GM10248 (cell line): ENCODE data around the gene LBH.
"Not testable (repeated sequence)": the region's sequence is repeated elsewhere in the genome, so short reads cannot be mapped to it uniquely, and the experiment has no call there.

Experiments
- CTCF ChIA-PET: fragments of 300-600 bp; sonication (Branson Sonifier 250); formaldehyde crosslinking; extraction: SDS; loops from one replicate; lab custom pipeline; 2021; ENCODE audit warnings: antibody characterized with exemption; lab: Yijun Ruan, JAX
- POLR2A ChIA-PET: fragments of 350-650 bp; sonication (Branson Sonifier 250); formaldehyde crosslinking; extraction: SDS; loops from one replicate; lab custom pipeline; 2020; ENCODE audit warnings: antibody characterized with exemption; lab: Yijun Ruan, JAX
- DNase-seq: peaks from one replicate; pipeline ENCODE4 v3.0.0; 2012; ENCODE audit errors: extremely low spot score
- TF ChIP-seq, protein P1 (sequence below): IDR thresholded peaks from 2 replicates; pipeline ENCODE4 v1.5.1; 2012; ENCODE audit warnings: mild to moderate bottlenecking, low read depth; ENCODE audit errors: extremely low read depth, missing control alignments, control extremely low read depth

The LBH gene

GRCh38 chr2:30267161-30267975 is 36.0 kb downstream of the LBH start:
- ChIA-PET CTCF (interaction anchor here (1.2 to 2.5 kb wide), 5 partner anchors 15 to 444 kb away, joined by 3 to 8 read pairs (median 8); no protein-coding TSS in a partner anchor), POLR2A (no interaction called here)
- DNase-seq = no peak
- TF ChIP-seq, protein P1, sequence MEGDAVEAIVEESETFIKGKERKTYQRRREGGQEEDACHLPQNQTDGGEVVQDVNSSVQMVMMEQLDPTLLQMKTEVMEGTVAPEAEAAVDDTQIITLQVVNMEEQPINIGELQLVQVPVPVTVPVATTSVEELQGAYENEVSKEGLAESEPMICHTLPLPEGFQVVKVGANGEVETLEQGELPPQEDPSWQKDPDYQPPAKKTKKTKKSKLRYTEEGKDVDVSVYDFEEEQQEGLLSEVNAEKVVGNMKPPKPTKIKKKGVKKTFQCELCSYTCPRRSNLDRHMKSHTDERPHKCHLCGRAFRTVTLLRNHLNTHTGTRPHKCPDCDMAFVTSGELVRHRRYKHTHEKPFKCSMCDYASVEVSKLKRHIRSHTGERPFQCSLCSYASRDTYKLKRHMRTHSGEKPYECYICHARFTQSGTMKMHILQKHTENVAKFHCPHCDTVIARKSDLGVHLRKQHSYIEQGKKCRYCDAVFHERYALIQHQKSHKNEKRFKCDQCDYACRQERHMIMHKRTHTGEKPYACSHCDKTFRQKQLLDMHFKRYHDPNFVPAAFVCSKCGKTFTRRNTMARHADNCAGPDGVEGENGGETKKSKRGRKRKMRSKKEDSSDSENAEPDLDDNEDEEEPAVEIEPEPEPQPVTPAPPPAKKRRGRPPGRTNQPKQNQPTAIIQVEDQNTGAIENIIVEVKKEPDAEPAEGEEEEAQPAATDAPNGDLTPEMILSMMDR = no peak

DNA sequence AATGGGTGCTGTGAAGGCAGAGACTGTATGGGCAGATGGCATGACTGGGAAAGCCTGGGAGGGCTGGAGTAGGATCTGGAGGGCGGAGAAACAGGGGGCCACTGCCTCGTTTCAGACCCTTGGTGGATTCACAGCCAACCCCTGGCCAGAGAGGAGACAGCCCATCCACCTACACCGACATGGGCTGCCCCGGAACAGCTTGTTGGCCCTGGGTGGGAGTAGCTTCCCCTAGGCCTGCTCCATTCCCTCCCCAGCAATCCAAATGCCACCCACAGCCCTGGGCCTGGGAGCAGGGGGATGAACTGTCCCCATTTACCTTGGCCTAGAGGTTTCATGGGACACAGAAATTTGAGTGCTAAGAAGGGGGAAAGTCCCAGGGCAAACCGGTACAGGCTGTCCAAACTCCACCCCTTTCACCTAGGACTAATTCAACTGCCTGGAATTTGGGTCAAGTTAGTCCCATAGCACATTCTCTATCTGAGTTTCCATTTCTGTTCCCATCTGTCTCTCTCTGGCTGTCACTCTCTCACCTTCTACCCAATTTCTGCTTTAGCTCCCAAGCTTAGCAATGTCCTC is 37.0 kb downstream of the LBH start:
- TF ChIP-seq, protein P1 = no peak
- CTCF ChIA-PET = interaction anchor here (1.1 to 2.5 kb wide), 7 partner anchors 10 to 443 kb away, joined by 3 to 8 read pairs (median 5); no protein-coding TSS in a partner anchor
- POLR2A ChIA-PET = no interaction called here
- DNase-seq = no peak

- POLR2A ChIA-PET, DNase-seq: not testable (repeated sequence)
- CTCF ChIA-PET = interaction anchor here (1.0 to 2.5 kb wide), 6 partner anchors 11 to 443 kb away, joined by 3 to 8 read pairs (median 4); no protein-coding TSS in a partner anchor
Observed at GRCh38 chr2:30269114-30269770, 37.9 kb downstream of the LBH start.

GRCh38 chr2:30269771-30270145 is 38.4 kb downstream of the LBH start:
- TF ChIP-seq, protein P1 = no peak
- POLR2A ChIA-PET = no interaction called here
- DNase-seq = no peak
- CTCF ChIA-PET = interaction anchor here (1.0 to 2.5 kb wide), 5 partner anchors 11 to 442 kb away, joined by 3 to 8 read pairs (median 3); no protein-coding TSS in a partner anchor

- ChIA-PET CTCF (interaction anchor here (1.0 to 1.7 kb wide), 2 partner anchors 18 to 31 kb away, joined by 3 read pairs; no protein-coding TSS in a partner anchor), POLR2A (no interaction called here)
- TF ChIP-seq, protein P1 = no peak
- no peak for DNase-seq
Observed at GRCh38 chr2:30270166-30270565, 38.8 kb downstream of the LBH start.

- TF ChIP-seq, protein P1 = no peak
- DNase-seq = no peak
- ChIA-PET CTCF (interaction anchor here (0.9 to 1.7 kb wide), 3 partner anchors 17 to 182 kb away, joined by 3 to 5 read pairs (median 3); no protein-coding TSS in a partner anchor), POLR2A (no interaction called here)
Observed at GRCh38 chr2:30271301-30271700, 40.0 kb downstream of the LBH start.
